ENCODE measurements around the gene INO80C. TPM values are rescaled to one million over a fixed set of nuclear protein-coding genes. Genes with fewer than 3 reads are reported as not detected.

INO80C gene
- total and polyA plus RNA-seq, 5 donors from 2014 or later, result 20.2 to 27.6 (median 25.5) TPM

GRCh38 chr18:35473562-35473961 is 24.2 kb downstream of the INO80C start:
- H3K4me3 ChIP-seq (ENCODE audit: low read depth, low read length), result no peak overlapping the region
- H3K9me3 ChIP-seq (ENCODE audit: control insufficient read depth in 2 of 2, low read length in 2 of 2), result no peaks in the 10 kb centered on the region
- Mint-ChIP-seq H3K4me1 (peaks cover 0 to 10% (median 0%) of the 10 kb centered on the region in 4 donors), H3K27ac (no peak overlapping the region), H3K27me3 (no peaks in the 10 kb centered on the region), H3K4me3 (no peak overlapping the region), H3K9me3 (peaks cover 0 to 3% (median 0%) of the 10 kb centered on the region in 7 donors), H3K36me3 (peaks cover 50% of the 10 kb centered on the region)
- no peak overlapping the region for H3K27ac ChIP-seq (ENCODE audit: insufficient read depth, low read length, poor library complexity, severe bottlenecking)
- DNase-seq (no peak), ATAC-seq (ENCODE audit: low read depth in 2 of 2) (no peak)
- H3K4me1 ChIP-seq (ENCODE audit: control insufficient read depth, insufficient read depth, low read length, poor library complexity, severe bottlenecking), result no peaks in the 10 kb centered on the region
- peaks cover 13% of the 10 kb centered on the region for H3K36me3 ChIP-seq (ENCODE audit: control insufficient read depth, insufficient read depth, low read length)
- no peaks in the 10 kb centered on the region for H3K27me3 ChIP-seq (ENCODE audit: control insufficient read depth, insufficient read depth, low read length)

- H3K36me3 Mint-ChIP-seq, result peaks cover 44% of the 10 kb centered on the region
- no peak for DNase-seq
- no peak overlapping the region for H3K4me3 ChIP-seq (ENCODE audit: low read depth, low read length)
- no peaks in the 10 kb centered on the region for H3K4me1 ChIP-seq (ENCODE audit: control insufficient read depth, insufficient read depth, low read length, poor library complexity, severe bottlenecking)
- H3K36me3 ChIP-seq (ENCODE audit: control insufficient read depth, insufficient read depth, low read length), result peaks cover 8% of the 10 kb centered on the region
- peaks cover 0 to 10% (median 0%) of the 10 kb centered on the region in 4 donors for H3K4me1 Mint-ChIP-seq
- H3K27ac Mint-ChIP-seq, result peak overlapping the region in 1 of 3 donors; percentile 8
- H3K9me3 ChIP-seq (ENCODE audit: control insufficient read depth in 2 of 2, low read length in 2 of 2), result no peaks in the 10 kb centered on the region
- H3K9me3 Mint-ChIP-seq, result peaks cover 0 to 3% (median 0%) of the 10 kb centered on the region in 7 donors
- ATAC-seq (ENCODE audit: low read depth in 2 of 2), result no peak
- no peak overlapping the region for H3K27ac ChIP-seq (ENCODE audit: insufficient read depth, low read length, poor library complexity, severe bottlenecking)
- H3K4me3 Mint-ChIP-seq, result no peak overlapping the region
- H3K27me3 ChIP-seq (ENCODE audit: control insufficient read depth, insufficient read depth, low read length), result no peaks in the 10 kb centered on the region
- H3K27me3 Mint-ChIP-seq, result no peaks in the 10 kb centered on the region
These were observed 27.3 kb downstream of the INO80C start for GRCh38 chr18:35470435-35470834.

- H3K36me3 ChIP-seq (ENCODE audit: control insufficient read depth, insufficient read depth, low read length), result peaks cover 8% of the 10 kb centered on the region
- no peaks in the 10 kb centered on the region for H3K4me1 ChIP-seq (ENCODE audit: control insufficient read depth, insufficient read depth, low read length, poor library complexity, severe bottlenecking)
- Mint-ChIP-seq H3K27ac (no peak overlapping the region), H3K4me3 (no peak overlapping the region), H3K4me1 (peaks cover 0 to 10% (median 0%) of the 10 kb centered on the region in 4 donors), H3K27me3 (no peaks in the 10 kb centered on the region), H3K9me3 (peaks cover 0 to 3% (median 0%) of the 10 kb centered on the region in 7 donors), H3K36me3 (peaks cover 38% of the 10 kb centered on the region)
- H3K4me3 ChIP-seq (ENCODE audit: low read depth, low read length), result no peak overlapping the region
- no peaks in the 10 kb centered on the region for H3K27me3 ChIP-seq (ENCODE audit: control insufficient read depth, insufficient read depth, low read length)
- H3K27ac ChIP-seq (ENCODE audit: insufficient read depth, low read length, poor library complexity, severe bottlenecking), result no peak overlapping the region
- no peaks in the 10 kb centered on the region for H3K9me3 ChIP-seq (ENCODE audit: control insufficient read depth in 2 of 2, low read length in 2 of 2)
- ATAC-seq (ENCODE audit: low read depth in 2 of 2) (no peak), DNase-seq (no peak)
These were observed 28.0 kb downstream of the INO80C start for GRCh38 chr18:35469725-35470124.

DNA sequence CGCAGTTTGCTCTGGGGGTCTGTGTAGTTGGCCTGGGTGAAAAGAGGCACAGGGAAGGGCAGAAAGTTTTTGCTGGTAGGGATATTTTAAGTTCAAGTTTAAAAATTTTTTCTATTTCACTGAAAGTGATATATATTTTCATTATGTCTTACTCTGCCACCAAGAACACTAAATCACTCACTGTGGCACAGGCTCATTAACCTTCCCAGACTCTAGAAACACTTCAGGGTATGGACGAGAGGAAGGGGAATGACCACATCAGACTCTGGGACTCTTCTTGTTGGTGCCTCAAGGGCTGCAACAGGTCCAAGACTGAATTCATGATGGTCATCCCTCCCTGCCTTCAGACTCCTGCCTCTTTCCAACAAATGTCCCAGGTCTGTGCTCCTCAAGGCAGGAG is 29.0 kb downstream of the INO80C start:
- peaks cover 0 to 8% (median 0%) of the 10 kb centered on the region in 4 donors for H3K4me1 Mint-ChIP-seq
- Histone ChIP-seq H3K27me3 (ENCODE audit: control insufficient read depth, insufficient read depth, low read length) (no peaks in the 10 kb centered on the region), H3K9me3 (ENCODE audit: control insufficient read depth in 2 of 2, low read length in 2 of 2) (no peaks in the 10 kb centered on the region), H3K36me3 (ENCODE audit: control insufficient read depth, insufficient read depth, low read length) (peaks cover 5% of the 10 kb centered on the region), H3K4me3 (ENCODE audit: low read depth, low read length) (no peak overlapping the region), H3K27ac (ENCODE audit: insufficient read depth, low read length, poor library complexity, severe bottlenecking) (no peak overlapping the region), H3K4me1 (ENCODE audit: control insufficient read depth, insufficient read depth, low read length, poor library complexity, severe bottlenecking) (no peaks in the 10 kb centered on the region)
- no peak for DNase-seq
- ATAC-seq (ENCODE audit: low read depth in 2 of 2), result no peak
- H3K4me3 Mint-ChIP-seq, result no peak overlapping the region
- no peaks in the 10 kb centered on the region for H3K27me3 Mint-ChIP-seq
- H3K36me3 Mint-ChIP-seq, result peaks cover 34% of the 10 kb centered on the region
- peaks cover 0 to 3% (median 0%) of the 10 kb centered on the region in 7 donors for H3K9me3 Mint-ChIP-seq
- H3K27ac Mint-ChIP-seq, result no peak overlapping the region

GRCh38 chr18:35467624-35468016 is 30.1 kb downstream of the INO80C start:
- Mint-ChIP-seq H3K4me3 (no peak overlapping the region), H3K36me3 (peaks cover 27% of the 10 kb centered on the region), H3K27ac (peak overlapping the region in 1 of 3 donors; percentile 60), H3K4me1 (peaks cover 0 to under 1% (median 0%) of the 10 kb centered on the region in 4 donors), H3K27me3 (no peaks in the 10 kb centered on the region), H3K9me3 (peaks cover 0 to under 1% (median 0%) of the 10 kb centered on the region in 7 donors)
- Histone ChIP-seq H3K4me3 (ENCODE audit: low read depth, low read length) (no peak overlapping the region), H3K4me1 (ENCODE audit: control insufficient read depth, insufficient read depth, low read length, poor library complexity, severe bottlenecking) (no peaks in the 10 kb centered on the region), H3K9me3 (ENCODE audit: control insufficient read depth in 2 of 2, low read length in 2 of 2) (no peaks in the 10 kb centered on the region), H3K36me3 (ENCODE audit: control insufficient read depth, insufficient read depth, low read length) (no peaks in the 10 kb centered on the region), H3K27me3 (ENCODE audit: control insufficient read depth, insufficient read depth, low read length) (no peaks in the 10 kb centered on the region), H3K27ac (ENCODE audit: insufficient read depth, low read length, poor library complexity, severe bottlenecking) (no peak overlapping the region)
- DNase-seq, result no peak
- ATAC-seq (ENCODE audit: low read depth in 2 of 2), result no peak

DNA sequence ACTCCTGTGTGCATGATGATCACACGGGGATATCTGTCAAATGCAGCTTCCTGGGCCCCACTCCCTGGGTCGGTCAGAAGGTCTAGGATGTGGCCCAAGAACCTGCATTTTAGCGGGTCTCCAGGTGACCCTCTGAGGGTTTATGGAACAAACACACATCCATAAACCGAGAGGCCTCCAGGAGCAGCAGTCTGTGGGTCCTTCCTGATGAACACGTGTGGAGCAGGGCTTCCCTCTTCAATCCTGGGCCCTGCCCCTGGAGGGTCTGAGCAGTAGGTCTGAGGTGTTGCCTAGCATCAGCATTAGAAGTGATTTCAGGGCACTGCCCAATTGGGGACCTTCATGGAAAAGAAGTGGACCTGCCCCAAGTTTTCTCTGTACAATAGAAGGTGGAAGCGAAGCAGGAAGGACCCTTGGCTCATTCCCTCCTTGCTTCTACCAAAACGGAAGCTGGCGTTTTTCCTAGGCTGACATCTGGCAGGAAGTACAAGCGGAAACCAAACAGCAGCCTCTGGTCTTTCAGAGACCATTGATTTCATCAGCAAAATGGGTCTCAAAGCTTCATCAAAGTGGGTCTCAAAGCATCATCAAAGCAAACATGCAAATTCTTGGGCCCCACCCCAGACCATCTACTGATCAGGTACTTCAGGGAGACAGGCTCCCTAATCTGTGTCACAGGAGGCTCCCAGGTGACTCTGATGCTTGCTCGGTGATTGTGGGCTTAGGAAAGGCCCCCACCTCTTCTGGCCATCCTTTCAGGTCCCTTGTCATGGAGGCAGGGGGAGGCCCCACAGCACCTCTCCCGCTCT is 30.7 kb downstream of the INO80C start:
- Histone ChIP-seq H3K27me3 (ENCODE audit: control insufficient read depth, insufficient read depth, low read length) (no peaks in the 10 kb centered on the region), H3K4me3 (ENCODE audit: low read depth, low read length) (no peak overlapping the region), H3K36me3 (ENCODE audit: control insufficient read depth, insufficient read depth, low read length) (no peaks in the 10 kb centered on the region), H3K4me1 (ENCODE audit: control insufficient read depth, insufficient read depth, low read length, poor library complexity, severe bottlenecking) (no peaks in the 10 kb centered on the region), H3K27ac (ENCODE audit: insufficient read depth, low read length, poor library complexity, severe bottlenecking) (no peak overlapping the region), H3K9me3 (ENCODE audit: control insufficient read depth in 2 of 2, low read length in 2 of 2) (no peaks in the 10 kb centered on the region)
- H3K4me1 Mint-ChIP-seq, result no peaks in the 10 kb centered on the region
- H3K9me3 Mint-ChIP-seq, result no peaks in the 10 kb centered on the region
- H3K36me3 Mint-ChIP-seq, result peaks cover 21% of the 10 kb centered on the region
- no peak overlapping the region for H3K27ac Mint-ChIP-seq
- DNase-seq (no peak), ATAC-seq (ENCODE audit: low read depth in 2 of 2) (no peak)
- H3K27me3 Mint-ChIP-seq, result no peaks in the 10 kb centered on the region
- no peak overlapping the region for H3K4me3 Mint-ChIP-seq

- Mint-ChIP-seq H3K4me1 (no peaks in the 10 kb centered on the region), H3K4me3 (no peak overlapping the region), H3K36me3 (peaks cover 20% of the 10 kb centered on the region), H3K27ac (peak overlapping the region in 1 of 3 donors; percentile 44), H3K9me3 (no peaks in the 10 kb centered on the region), H3K27me3 (no peaks in the 10 kb centered on the region)
- no peaks in the 10 kb centered on the region for H3K27me3 ChIP-seq (ENCODE audit: control insufficient read depth, insufficient read depth, low read length)
- ATAC-seq (ENCODE audit: low read depth in 2 of 2), result no peak
- no peak for DNase-seq
- no peaks in the 10 kb centered on the region for H3K36me3 ChIP-seq (ENCODE audit: control insufficient read depth, insufficient read depth, low read length)
- H3K4me3 ChIP-seq (ENCODE audit: low read depth, low read length), result no peak overlapping the region
- H3K27ac ChIP-seq (ENCODE audit: insufficient read depth, low read length, poor library complexity, severe bottlenecking), result no peak overlapping the region
- no peaks in the 10 kb centered on the region for H3K9me3 ChIP-seq (ENCODE audit: control insufficient read depth in 2 of 2, low read length in 2 of 2)
- no peaks in the 10 kb centered on the region for H3K4me1 ChIP-seq (ENCODE audit: control insufficient read depth, insufficient read depth, low read length, poor library complexity, severe bottlenecking)
These were observed 31.4 kb downstream of the INO80C start for GRCh38 chr18:35466334-35466733.

DNA sequence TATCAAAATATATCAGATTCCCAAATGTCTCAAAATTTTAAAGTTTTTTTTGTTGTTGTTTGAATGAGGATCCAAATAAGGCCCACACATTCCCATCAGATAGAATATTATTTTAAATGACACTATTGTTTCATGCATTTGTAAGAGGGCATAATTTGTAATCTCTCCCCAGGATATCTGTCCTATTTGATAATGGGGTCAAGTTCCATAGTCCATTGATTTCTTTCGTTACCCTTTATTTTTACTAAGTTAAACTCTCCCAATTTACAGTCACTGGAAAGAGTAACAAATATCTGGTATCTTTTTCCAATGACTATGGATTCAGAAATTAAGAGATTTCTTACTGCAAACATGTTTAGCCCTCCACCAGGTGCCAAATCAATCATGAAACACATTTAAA is 32.4 kb downstream of the INO80C start:
- H3K27ac Mint-ChIP-seq, result no peak overlapping the region

More for the DNA sequence above, 32.4 kb downstream of the INO80C start:
- no peaks in the 10 kb centered on the region for H3K9me3 ChIP-seq (ENCODE audit: control insufficient read depth in 2 of 2, low read length in 2 of 2)
- H3K27me3 ChIP-seq (ENCODE audit: control insufficient read depth, insufficient read depth, low read length), result no peaks in the 10 kb centered on the region
- Mint-ChIP-seq H3K4me3 (no peak overlapping the region), H3K36me3 (peaks cover 19% of the 10 kb centered on the region), H3K9me3 (no peaks in the 10 kb centered on the region), H3K4me1 (no peaks in the 10 kb centered on the region), H3K27me3 (no peaks in the 10 kb centered on the region)
- DNase-seq (no peak), ATAC-seq (ENCODE audit: low read depth in 2 of 2) (no peak)
- no peak overlapping the region for H3K27ac ChIP-seq (ENCODE audit: insufficient read depth, low read length, poor library complexity, severe bottlenecking)
- no peak overlapping the region for H3K4me3 ChIP-seq (ENCODE audit: low read depth, low read length)
- no peaks in the 10 kb centered on the region for H3K4me1 ChIP-seq (ENCODE audit: control insufficient read depth, insufficient read depth, low read length, poor library complexity, severe bottlenecking)
- no peaks in the 10 kb centered on the region for H3K36me3 ChIP-seq (ENCODE audit: control insufficient read depth, insufficient read depth, low read length)
